Stimulated activated CD4-positive, alpha-beta T cell treated with anti-CD3 and anti-CD28 coated beads, Interleukin-15, amount 100 ng/mL, for 24 hours (primary cell): Measurements from ENCODE around the gene NPIPB12.
A peak's percentile ranks its signal among the peaks of the same experiment; 100 is the strongest.
"Not testable (repeated sequence)": the region's sequence is repeated elsewhere in the genome, so short reads cannot be mapped to it uniquely, and the experiment has no call there.

Experiments
- DNase-seq: peaks from one replicate; pipeline ENCODE4 v3.0.0-alpha.2; 2020

Gene NPIPB12

GRCh38 chr16:29506308-29506707, at the start of gene NPIPB12:
Gene NPIPB12, minus strand, starts transcription at chr16:29506408.
- not testable (repeated sequence) for DNase-seq

- not testable (repeated sequence) for DNase-seq
Measured at GRCh38 chr16:29521520-29521919, 15.3 kb upstream of the NPIPB12 start.

- peak; percentile 3 for DNase-seq
Measured at GRCh38 chr16:29482276-29482675, 23.9 kb downstream of the NPIPB12 start.

- DNase-seq = not testable (repeated sequence)
Measured at GRCh38 chr16:29472065-29472464, 34.1 kb downstream of the NPIPB12 start.

- DNase-seq = peak; percentile 48
Measured at GRCh38 chr16:29469660-29470059, 36.5 kb downstream of the NPIPB12 start.

- not testable (repeated sequence) for DNase-seq
Measured at GRCh38 chr16:29467654-29468366, 38.4 kb downstream of the NPIPB12 start.

- not testable (repeated sequence) for DNase-seq
Measured at GRCh38 chr16:29466904-29467303, 39.3 kb downstream of the NPIPB12 start.

GRCh38 chr16:29465985-29466824, 40.0 kb downstream of the NPIPB12 start:
- DNase-seq = not testable (repeated sequence)

- DNase-seq = not testable (repeated sequence)
Measured at GRCh38 chr16:29460647-29461030, 45.6 kb downstream of the NPIPB12 start.

- DNase-seq = not testable (repeated sequence)
Measured at GRCh38 chr16:29459706-29460646, 46.2 kb downstream of the NPIPB12 start, which contains the start of gene SULT1A4. Gene SULT1A4, plus strand, starts transcription at chr16:29459913. Its CDS starts 1,473 bp downstream, at chr16:29461386.

GRCh38 chr16:29457660-29458059, 48.5 kb downstream of the NPIPB12 start:
- DNase-seq = not testable (repeated sequence)

GRCh38 chr16:29454828-29455227, 51.4 kb downstream of the NPIPB12 start:
- DNase-seq = not testable (repeated sequence)

GRCh38 chr16:29454269-29454668, 51.9 kb downstream of the NPIPB12 start, which contains the start of the genes BOLA2 and SLX1B:
Gene BOLA2, minus strand, starts transcription at chr16:29454351. Its CDS starts 98 bp downstream, at chr16:29454253.
Gene SLX1B, plus strand, starts transcription at chr16:29454533.
- DNase-seq = not testable (repeated sequence)

- not testable (repeated sequence) for DNase-seq
Measured at GRCh38 chr16:29453754-29454153, 52.5 kb downstream of the NPIPB12 start.
